Stimulated activated memory B cell treated with anti-CD40 and anti-IgM and Interleukin-4, amounts not matched to agents 10 μg/mL and 1 μg/mL and 100 μg/mL, for 72 hours (primary cell): ENCODE data around the gene CACNA2D4.

Source experiments
- ATAC-seq: fragments of 150-1000 bp; cut with Tn5 transposase; 2 replicates; pipeline ENCODE4 v1.10.0; 2021
- H3K27ac Mint-ChIP-seq: one replicate; pipeline ENCODE4 v1.8.0; 2022; ENCODE audit warnings: mild to moderate bottlenecking, mixed read lengths
- H3K27me3 Mint-ChIP-seq: one replicate; pipeline ENCODE4 v1.8.0; 2022; ENCODE audit warnings: mixed read lengths
- H3K36me3 Mint-ChIP-seq: one replicate; pipeline ENCODE4 v1.8.0; 2022; ENCODE audit warnings: mixed read lengths
- H3K4me1 Mint-ChIP-seq: one replicate; pipeline ENCODE4 v1.8.0; 2022; ENCODE audit warnings: mixed read lengths
- H3K4me3 Mint-ChIP-seq: one replicate; pipeline ENCODE4 v1.8.0; 2022; ENCODE audit warnings: mild to moderate bottlenecking, moderate library complexity, mixed read lengths
- H3K9me3 Mint-ChIP-seq: one replicate; pipeline ENCODE4 v1.8.0; 2022; ENCODE audit warnings: mixed read lengths

CACNA2D4 gene

GRCh38 chr12:1835211-1836131, 83.0 kb downstream of the CACNA2D4 start:
- peaks cover 77% of the 10 kb centered on the region for H3K27me3 Mint-ChIP-seq
- no peaks in the 10 kb centered on the region for H3K9me3 Mint-ChIP-seq
- no peaks in the 10 kb centered on the region for H3K36me3 Mint-ChIP-seq
- no peak for ATAC-seq
- no peak overlapping the region for H3K27ac Mint-ChIP-seq
- H3K4me1 Mint-ChIP-seq, result peaks cover 9% of the 10 kb centered on the region
- H3K4me3 Mint-ChIP-seq, result no peak overlapping the region

- peaks cover 7% of the 10 kb centered on the region for H3K4me1 Mint-ChIP-seq
- H3K9me3 Mint-ChIP-seq, result no peaks in the 10 kb centered on the region
- no peak overlapping the region for H3K4me3 Mint-ChIP-seq
- H3K27ac Mint-ChIP-seq, result no peak overlapping the region
- H3K27me3 Mint-ChIP-seq, result peaks cover 85% of the 10 kb centered on the region
- H3K36me3 Mint-ChIP-seq, result no peaks in the 10 kb centered on the region
- ATAC-seq, result no peak
Observed at GRCh38 chr12:1834186-1834925, 84.1 kb downstream of the CACNA2D4 start.

GRCh38 chr12:1833596-1834028, 84.8 kb downstream of the CACNA2D4 start:
- Mint-ChIP-seq H3K27me3 (peaks cover 85% of the 10 kb centered on the region), H3K36me3 (no peaks in the 10 kb centered on the region), H3K4me3 (no peak overlapping the region)

GRCh38 chr12:1832801-1833595, 85.5 kb downstream of the CACNA2D4 start:
- no peak overlapping the region for H3K4me3 Mint-ChIP-seq
- no peaks in the 10 kb centered on the region for H3K36me3 Mint-ChIP-seq
- no peak overlapping the region for H3K27ac Mint-ChIP-seq
- peaks cover 7% of the 10 kb centered on the region for H3K4me1 Mint-ChIP-seq
- no peaks in the 10 kb centered on the region for H3K9me3 Mint-ChIP-seq
- H3K27me3 Mint-ChIP-seq, result peaks cover 85% of the 10 kb centered on the region
- ATAC-seq, result no peak

More at GRCh38 chr12:1833596-1834028, 84.8 kb downstream of the CACNA2D4 start:
- Mint-ChIP-seq H3K4me1 (peaks cover 7% of the 10 kb centered on the region), H3K27ac (no peak overlapping the region), H3K9me3 (no peaks in the 10 kb centered on the region)
- ATAC-seq, result no peak

- Mint-ChIP-seq H3K27ac (no peak overlapping the region), H3K4me1 (peaks cover 13% of the 10 kb centered on the region), H3K9me3 (no peaks in the 10 kb centered on the region), H3K27me3 (peaks cover 90% of the 10 kb centered on the region), H3K4me3 (no peak overlapping the region), H3K36me3 (no peaks in the 10 kb centered on the region)
- no peak for ATAC-seq
Observed at GRCh38 chr12:1830981-1831963, 87.2 kb downstream of the CACNA2D4 start.

- Mint-ChIP-seq H3K27me3 (peaks cover 90% of the 10 kb centered on the region), H3K4me1 (peaks cover 13% of the 10 kb centered on the region), H3K4me3 (no peak overlapping the region), H3K27ac (no peak overlapping the region), H3K9me3 (no peaks in the 10 kb centered on the region), H3K36me3 (no peaks in the 10 kb centered on the region)
- no peak for ATAC-seq
Observed at GRCh38 chr12:1830401-1830845, 88.0 kb downstream of the CACNA2D4 start.

GRCh38 chr12:1829306-1829900, 89.0 kb downstream of the CACNA2D4 start:
- H3K4me3 Mint-ChIP-seq, result no peak overlapping the region
- peaks cover 87% of the 10 kb centered on the region for H3K27me3 Mint-ChIP-seq
- ATAC-seq, result no peak
- H3K4me1 Mint-ChIP-seq, result peaks cover 13% of the 10 kb centered on the region
- H3K36me3 Mint-ChIP-seq, result no peaks in the 10 kb centered on the region
- no peak overlapping the region for H3K27ac Mint-ChIP-seq
- no peaks in the 10 kb centered on the region for H3K9me3 Mint-ChIP-seq

GRCh38 chr12:1828856-1829255, 89.6 kb downstream of the CACNA2D4 start:
- H3K27me3 Mint-ChIP-seq, result peaks cover 82% of the 10 kb centered on the region
- H3K4me1 Mint-ChIP-seq, result peaks cover 13% of the 10 kb centered on the region
- ATAC-seq, result no peak
- H3K27ac Mint-ChIP-seq, result no peak overlapping the region
- H3K9me3 Mint-ChIP-seq, result no peaks in the 10 kb centered on the region
- no peak overlapping the region for H3K4me3 Mint-ChIP-seq
- no peaks in the 10 kb centered on the region for H3K36me3 Mint-ChIP-seq

- ATAC-seq, result no peak
- Mint-ChIP-seq H3K9me3 (no peaks in the 10 kb centered on the region), H3K4me3 (no peak overlapping the region), H3K36me3 (no peaks in the 10 kb centered on the region), H3K27ac (no peak overlapping the region), H3K27me3 (peaks cover 79% of the 10 kb centered on the region), H3K4me1 (peaks cover 13% of the 10 kb centered on the region)
Observed at GRCh38 chr12:1827826-1828805, 90.3 kb downstream of the CACNA2D4 start.

- Mint-ChIP-seq H3K27ac (no peak overlapping the region), H3K27me3 (peaks cover 82% of the 10 kb centered on the region), H3K9me3 (no peaks in the 10 kb centered on the region), H3K4me1 (peaks cover 13% of the 10 kb centered on the region), H3K4me3 (no peak overlapping the region), H3K36me3 (no peaks in the 10 kb centered on the region)
- ATAC-seq, result no peak
Observed at GRCh38 chr12:1826867-1827705, 91.4 kb downstream of the CACNA2D4 start.

- H3K27ac Mint-ChIP-seq, result no peak overlapping the region
- no peaks in the 10 kb centered on the region for H3K9me3 Mint-ChIP-seq
- peaks cover 82% of the 10 kb centered on the region for H3K27me3 Mint-ChIP-seq
- no peak for ATAC-seq
- no peaks in the 10 kb centered on the region for H3K36me3 Mint-ChIP-seq
- H3K4me1 Mint-ChIP-seq, result peaks cover 13% of the 10 kb centered on the region
- no peak overlapping the region for H3K4me3 Mint-ChIP-seq
Observed at GRCh38 chr12:1826401-1826800, 92.1 kb downstream of the CACNA2D4 start.

- H3K4me3 Mint-ChIP-seq, result no peak overlapping the region
- peaks cover 82% of the 10 kb centered on the region for H3K27me3 Mint-ChIP-seq
- no peak overlapping the region for H3K27ac Mint-ChIP-seq
- no peaks in the 10 kb centered on the region for H3K36me3 Mint-ChIP-seq
- no peaks in the 10 kb centered on the region for H3K9me3 Mint-ChIP-seq
- ATAC-seq, result no peak
- H3K4me1 Mint-ChIP-seq, result peaks cover 14% of the 10 kb centered on the region
Observed at GRCh38 chr12:1825382-1826102, 92.9 kb downstream of the CACNA2D4 start.
